ENCODE measurements around the gene PLTP. TPM values are rescaled to one million over a fixed set of nuclear protein-coding genes. Genes with fewer than 3 reads are reported as not detected.
"Not testable (repeated sequence)": the region's sequence is repeated elsewhere in the genome, so short reads cannot be mapped to it uniquely, and the experiment has no call there.

The PLTP gene
- total and polyA plus RNA-seq, 2 experiments from 2014 or later = 71.7 to 99.6 TPM

DNA sequence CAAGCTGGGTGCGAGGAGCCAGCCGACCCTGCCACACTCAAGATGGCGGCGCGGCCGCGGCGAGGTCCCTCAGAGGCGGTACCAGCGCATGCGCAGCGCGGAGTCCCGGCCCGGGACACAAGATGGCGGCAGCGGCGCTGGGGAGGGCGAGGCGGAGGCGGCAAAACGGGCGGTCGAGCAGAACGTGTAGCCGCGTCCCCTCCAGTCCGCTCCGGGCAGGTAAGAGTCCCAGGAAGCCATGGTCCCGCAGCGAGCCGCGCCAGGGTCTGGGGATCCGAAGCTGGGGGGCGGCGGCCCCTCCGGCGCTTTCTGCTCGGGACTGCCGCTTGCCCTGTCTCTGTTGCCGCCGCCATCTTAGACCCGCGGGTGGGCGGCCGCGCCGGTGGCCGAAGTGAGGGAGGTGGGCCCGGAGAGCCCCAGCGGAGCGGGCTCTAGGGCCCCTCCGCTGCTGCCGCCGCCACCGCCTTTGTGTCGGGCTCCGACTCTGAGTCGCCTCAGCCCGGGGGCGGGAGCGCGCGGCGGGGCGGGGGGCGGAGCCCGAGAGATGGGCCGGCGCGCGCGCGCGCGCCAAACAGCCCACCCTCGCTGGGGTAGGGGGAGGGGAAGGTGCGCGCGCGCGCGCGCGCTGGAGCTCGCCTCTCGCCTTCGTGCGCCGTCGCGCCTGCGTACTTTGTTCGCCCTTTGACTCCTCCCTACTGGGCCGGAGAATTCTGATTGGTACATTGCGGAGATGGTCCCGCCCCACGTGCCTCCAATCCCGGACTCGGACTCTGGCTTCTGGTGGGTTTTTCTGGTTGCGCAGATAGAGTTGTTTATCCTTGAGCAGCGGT, 22.8 kb upstream of the PLTP start, which contains the start of gene PCIF1:
TSS of gene PCIF1 (plus strand) at position 98 of the 830 bp plus-strand sequence. CDS start 4,317 bp downstream, outside the sequence.
- Histone ChIP-seq H3K4me1 (ENCODE audit: low read depth) (peaks cover 4% of the 10 kb centered on the region), H3K9me3 (ENCODE audit: low read depth) (no peaks in the 10 kb centered on the region), H3K36me3 (peaks cover 16% of the 10 kb centered on the region), H3K27me3 (no peaks in the 10 kb centered on the region), H3K27ac (peak within 1 kb of the TSS; percentile 99), H3K4me3 (peak within 1 kb of the TSS; percentile 68)
- TF ChIP-seq, protein P1, sequence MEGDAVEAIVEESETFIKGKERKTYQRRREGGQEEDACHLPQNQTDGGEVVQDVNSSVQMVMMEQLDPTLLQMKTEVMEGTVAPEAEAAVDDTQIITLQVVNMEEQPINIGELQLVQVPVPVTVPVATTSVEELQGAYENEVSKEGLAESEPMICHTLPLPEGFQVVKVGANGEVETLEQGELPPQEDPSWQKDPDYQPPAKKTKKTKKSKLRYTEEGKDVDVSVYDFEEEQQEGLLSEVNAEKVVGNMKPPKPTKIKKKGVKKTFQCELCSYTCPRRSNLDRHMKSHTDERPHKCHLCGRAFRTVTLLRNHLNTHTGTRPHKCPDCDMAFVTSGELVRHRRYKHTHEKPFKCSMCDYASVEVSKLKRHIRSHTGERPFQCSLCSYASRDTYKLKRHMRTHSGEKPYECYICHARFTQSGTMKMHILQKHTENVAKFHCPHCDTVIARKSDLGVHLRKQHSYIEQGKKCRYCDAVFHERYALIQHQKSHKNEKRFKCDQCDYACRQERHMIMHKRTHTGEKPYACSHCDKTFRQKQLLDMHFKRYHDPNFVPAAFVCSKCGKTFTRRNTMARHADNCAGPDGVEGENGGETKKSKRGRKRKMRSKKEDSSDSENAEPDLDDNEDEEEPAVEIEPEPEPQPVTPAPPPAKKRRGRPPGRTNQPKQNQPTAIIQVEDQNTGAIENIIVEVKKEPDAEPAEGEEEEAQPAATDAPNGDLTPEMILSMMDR (IDR thresholded peaks at IDR 0.05; ENCODE audit: low read depth, low read length) = no peak
- peak; percentile 98 to 99 for DNase-seq (ENCODE audit: low read depth in 1 of 2, low spot score in 1 of 2)

DNA sequence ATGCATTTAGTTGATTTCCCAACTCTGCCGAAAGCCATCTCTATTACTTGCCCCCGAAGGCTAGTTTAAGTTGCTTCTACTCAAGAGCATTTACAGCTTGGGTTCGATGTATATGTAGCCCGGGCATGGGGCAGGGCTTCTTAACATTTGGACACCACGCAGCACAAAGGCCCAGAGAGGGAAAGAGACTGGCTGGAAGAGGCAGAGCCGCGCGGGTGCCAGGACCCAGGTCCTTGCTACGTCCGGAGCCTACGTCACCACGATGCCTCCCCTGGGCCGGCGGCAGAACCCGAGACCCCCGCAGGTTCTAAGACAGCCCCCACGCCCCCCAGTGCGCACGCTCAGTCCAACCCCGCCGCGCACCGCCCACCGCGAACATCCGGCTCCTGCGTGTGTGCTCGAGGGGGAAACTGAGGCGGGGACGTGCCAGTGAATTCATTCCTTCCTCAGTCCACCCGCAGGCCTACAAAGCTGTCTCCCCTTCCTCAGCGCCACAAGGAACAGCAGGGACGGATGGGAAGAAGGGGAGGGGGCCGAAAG, 22.2 kb upstream of the PLTP start:
- TF ChIP-seq, protein P1 (IDR thresholded peaks at IDR 0.05; ENCODE audit: low read depth, low read length) = no peak
- Histone ChIP-seq H3K27me3 (no peaks in the 10 kb centered on the region), H3K4me1 (ENCODE audit: low read depth) (peaks cover 4% of the 10 kb centered on the region), H3K4me3 (peak overlapping the region; percentile 68), H3K36me3 (peaks cover 9% of the 10 kb centered on the region), H3K27ac (peak overlapping the region; percentile 99), H3K9me3 (ENCODE audit: low read depth) (no peaks in the 10 kb centered on the region)
- peak; percentile 68 to 70 for DNase-seq (ENCODE audit: low read depth in 1 of 2, low spot score in 1 of 2)

DNA sequence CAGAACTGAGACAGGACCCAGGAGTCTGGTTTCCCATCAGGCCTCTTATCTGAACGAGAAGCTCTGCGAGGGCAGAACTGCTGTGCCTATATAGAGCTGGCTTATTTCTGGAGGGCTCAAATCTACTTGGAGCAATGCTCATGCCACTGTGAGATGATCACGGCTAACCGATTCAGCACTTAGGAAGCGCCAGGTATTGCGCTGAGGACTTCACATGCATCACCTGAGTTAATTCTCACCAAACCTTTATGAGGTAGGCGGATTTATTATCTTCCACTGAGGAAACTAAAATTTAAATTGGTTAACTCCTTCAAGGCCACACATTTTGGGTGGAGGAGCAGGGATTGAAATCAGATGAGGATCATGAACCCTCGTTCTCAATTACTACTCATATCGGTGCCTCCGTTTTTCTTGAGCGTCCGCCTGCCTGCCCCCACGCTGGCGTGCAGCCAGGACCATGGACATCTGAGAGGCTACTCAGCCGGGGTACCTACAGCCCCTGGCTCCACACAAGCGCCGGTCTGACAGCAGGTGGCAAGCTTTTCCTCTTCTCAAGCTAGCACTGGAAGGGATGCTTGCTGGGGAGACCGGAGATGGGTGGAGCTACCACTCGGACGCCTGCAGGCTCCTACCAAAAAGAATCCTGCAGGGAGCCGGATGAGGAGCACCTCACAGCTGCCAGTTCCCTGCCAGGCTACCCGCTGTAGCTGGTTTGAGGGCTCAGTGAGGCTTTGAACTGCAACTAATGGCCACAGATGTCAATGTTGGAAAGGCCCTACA, 21.5 kb upstream of the PLTP start:
- Histone ChIP-seq H3K27ac (peak overlapping the region; percentile 99), H3K27me3 (no peaks in the 10 kb centered on the region), H3K4me1 (ENCODE audit: low read depth) (peaks cover 4% of the 10 kb centered on the region), H3K36me3 (peaks cover 5% of the 10 kb centered on the region), H3K4me3 (peak overlapping the region; percentile 68), H3K9me3 (ENCODE audit: low read depth) (no peaks in the 10 kb centered on the region)
- peak; percentile 79 to 80 for DNase-seq (ENCODE audit: low read depth in 1 of 2, low spot score in 1 of 2)
- TF ChIP-seq, protein P1 (IDR thresholded peaks at IDR 0.05; ENCODE audit: low read depth, low read length) = peak; percentile 25

DNA sequence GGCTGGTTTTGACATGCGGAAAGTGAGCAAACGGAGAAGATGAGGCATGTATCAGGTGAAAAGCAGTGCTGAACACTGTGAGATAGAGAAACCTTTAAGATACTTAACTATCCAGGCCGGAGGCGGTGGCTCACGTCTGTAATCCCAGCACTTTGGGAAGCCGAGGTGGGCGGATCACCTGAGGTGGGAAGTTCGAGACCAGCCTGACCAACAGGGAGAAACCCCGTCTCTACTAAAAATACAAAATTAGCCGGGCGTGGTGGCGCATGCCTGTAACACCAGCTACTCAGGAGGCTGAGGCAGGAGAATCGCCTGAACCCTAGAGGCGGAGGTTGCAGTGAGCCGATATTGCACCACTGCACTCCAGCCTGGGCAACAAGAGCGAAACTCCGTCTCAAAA, 19.7 kb upstream of the PLTP start:
- H3K27ac ChIP-seq; H3K4me1 ChIP-seq (ENCODE audit: low read depth); H3K4me3 ChIP-seq; H3K9me3 ChIP-seq (ENCODE audit: low read depth); DNase-seq (ENCODE audit: low read depth in 1 of 2, low spot score in 1 of 2); H3K27me3 ChIP-seq; H3K36me3 ChIP-seq: not testable (repeated sequence)

DNA sequence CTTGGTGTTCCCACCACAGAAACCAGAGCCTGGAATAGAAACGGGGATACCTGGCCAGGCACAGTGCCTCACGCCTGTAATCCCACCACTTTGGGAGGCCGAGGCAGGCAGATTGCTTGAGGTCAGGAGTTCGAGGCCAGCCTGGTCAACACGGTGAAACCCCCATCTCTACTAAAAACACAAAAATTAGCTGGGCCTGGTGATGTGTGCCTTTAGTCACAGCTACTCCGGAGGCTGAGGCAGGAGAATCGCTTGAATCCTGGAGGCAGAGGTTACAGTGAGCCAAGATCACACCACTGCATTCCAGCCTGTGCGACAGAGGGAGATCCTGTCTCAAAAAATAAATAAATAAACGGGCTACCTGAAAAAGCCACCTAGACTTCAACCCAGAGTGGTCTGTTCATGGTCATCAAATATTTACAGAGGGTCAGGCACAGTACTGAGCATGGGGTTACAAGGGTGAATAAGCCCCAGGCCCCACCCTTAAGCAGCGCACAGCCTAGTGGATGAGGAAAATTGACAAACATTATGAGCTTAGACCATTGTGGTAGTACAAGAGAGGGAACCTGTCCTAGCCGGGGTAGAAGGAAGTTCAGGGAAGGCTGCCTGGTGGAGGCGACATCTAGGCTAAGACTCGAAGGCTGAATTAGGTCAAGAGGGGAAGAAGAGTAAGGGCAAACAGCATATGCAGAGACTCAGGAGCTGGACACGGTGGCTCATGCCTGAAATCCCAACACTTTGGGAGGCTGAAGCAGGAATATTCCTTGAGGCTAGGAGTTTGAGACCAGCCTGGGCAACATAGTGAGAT, 15.3 kb upstream of the PLTP start:
- DNase-seq (ENCODE audit: low read depth in 1 of 2, low spot score in 1 of 2) = no peak
- H3K27ac ChIP-seq = no peak overlapping the region
- H3K36me3 ChIP-seq = no peaks in the 10 kb centered on the region
- H3K9me3 ChIP-seq (ENCODE audit: low read depth) = no peaks in the 10 kb centered on the region
- no peaks in the 10 kb centered on the region for H3K27me3 ChIP-seq
- TF ChIP-seq, protein P1 (IDR thresholded peaks at IDR 0.05; ENCODE audit: low read depth, low read length) = no peak
- H3K4me1 ChIP-seq (ENCODE audit: low read depth) = peaks cover 5% of the 10 kb centered on the region
- no peak overlapping the region for H3K4me3 ChIP-seq

Measured in cardiac muscle cell (in vitro differentiated cells and primary cell).